ENCODE measurements around the gene GMIP. TPM values are rescaled to one million over a fixed set of nuclear protein-coding genes. Genes with fewer than 3 reads are reported as not detected.

The GMIP gene
- total RNA-seq, 3 donors from 2014 or later (not counting 1 experiment from before 2014, with no cell fraction given), result 134 to 188 (median 150) TPM

DNA sequence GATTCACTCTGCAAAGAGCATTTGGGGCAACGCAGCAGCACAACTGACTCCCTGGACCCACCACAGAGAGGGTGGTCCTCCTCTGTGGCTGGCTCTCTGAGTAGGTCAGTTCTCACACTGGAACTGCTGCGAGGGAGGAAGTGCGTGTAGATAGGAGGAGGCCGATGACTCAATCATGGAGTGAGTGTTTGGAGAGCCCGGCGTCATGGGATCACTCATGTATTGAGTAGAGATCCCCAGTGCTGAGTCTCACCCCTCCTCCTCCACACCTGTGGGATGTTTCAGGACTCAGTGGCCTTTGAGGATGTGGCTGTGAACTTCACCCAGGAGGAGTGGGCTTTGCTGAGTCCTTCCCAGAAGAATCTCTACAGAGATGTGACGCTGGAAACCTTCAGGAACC, 34.1 kb upstream of the GMIP start:
- no peak overlapping the region for H3K4me3 Mint-ChIP-seq
- ATAC-seq (no peak), DNase-seq (no peak)
- Histone ChIP-seq H3K27me3 (ENCODE audit: control insufficient read depth, insufficient read depth, low read length) (no peaks in the 10 kb centered on the region), H3K36me3 (ENCODE audit: control insufficient read depth, insufficient read depth, low read length) (peaks cover 75% of the 10 kb centered on the region), H3K4me3 (ENCODE audit: low read length) (no peak overlapping the region), H3K27ac (ENCODE audit: low read length) (no peak overlapping the region), H3K9me3 (ENCODE audit: control insufficient read depth, insufficient read depth, low read length) (peaks cover 68% of the 10 kb centered on the region), H3K4me1 (ENCODE audit: control insufficient read depth, insufficient read depth, low read length) (peaks cover 4% of the 10 kb centered on the region)
- peak overlapping the region; percentile 58 to 60 for H3K27ac Mint-ChIP-seq
- intact Hi-C loops (cut with micrococcal nuclease), result no loop called here
- peaks cover 48% of the 10 kb centered on the region for H3K36me3 Mint-ChIP-seq
- WGBS (ENCODE audit: insufficient coverage), result 100% methylated on average over 5 of the region's 7 CpGs
- no peaks in the 10 kb centered on the region for H3K9me3 Mint-ChIP-seq
- TF ChIP-seq, protein P1, sequence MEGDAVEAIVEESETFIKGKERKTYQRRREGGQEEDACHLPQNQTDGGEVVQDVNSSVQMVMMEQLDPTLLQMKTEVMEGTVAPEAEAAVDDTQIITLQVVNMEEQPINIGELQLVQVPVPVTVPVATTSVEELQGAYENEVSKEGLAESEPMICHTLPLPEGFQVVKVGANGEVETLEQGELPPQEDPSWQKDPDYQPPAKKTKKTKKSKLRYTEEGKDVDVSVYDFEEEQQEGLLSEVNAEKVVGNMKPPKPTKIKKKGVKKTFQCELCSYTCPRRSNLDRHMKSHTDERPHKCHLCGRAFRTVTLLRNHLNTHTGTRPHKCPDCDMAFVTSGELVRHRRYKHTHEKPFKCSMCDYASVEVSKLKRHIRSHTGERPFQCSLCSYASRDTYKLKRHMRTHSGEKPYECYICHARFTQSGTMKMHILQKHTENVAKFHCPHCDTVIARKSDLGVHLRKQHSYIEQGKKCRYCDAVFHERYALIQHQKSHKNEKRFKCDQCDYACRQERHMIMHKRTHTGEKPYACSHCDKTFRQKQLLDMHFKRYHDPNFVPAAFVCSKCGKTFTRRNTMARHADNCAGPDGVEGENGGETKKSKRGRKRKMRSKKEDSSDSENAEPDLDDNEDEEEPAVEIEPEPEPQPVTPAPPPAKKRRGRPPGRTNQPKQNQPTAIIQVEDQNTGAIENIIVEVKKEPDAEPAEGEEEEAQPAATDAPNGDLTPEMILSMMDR (IDR thresholded peaks at IDR 0.05), result no peak
- peaks cover 23 to 24% of the 10 kb centered on the region in 2 donors for H3K4me1 Mint-ChIP-seq
- H3K27me3 Mint-ChIP-seq (ENCODE audit: low read depth in 2 of 2), result no peaks in the 10 kb centered on the region

GRCh38 chr19:19674315-19674714, 30.9 kb upstream of the GMIP start:
- Histone ChIP-seq H3K36me3 (ENCODE audit: control insufficient read depth, insufficient read depth, low read length) (peaks cover 61% of the 10 kb centered on the region), H3K27ac (ENCODE audit: low read length) (no peak overlapping the region), H3K27me3 (ENCODE audit: control insufficient read depth, insufficient read depth, low read length) (no peaks in the 10 kb centered on the region), H3K4me1 (ENCODE audit: control insufficient read depth, insufficient read depth, low read length) (peaks cover 29% of the 10 kb centered on the region), H3K9me3 (ENCODE audit: control insufficient read depth, insufficient read depth, low read length) (peaks cover 48% of the 10 kb centered on the region), H3K4me3 (ENCODE audit: low read length) (no peak overlapping the region)
- H3K9me3 Mint-ChIP-seq, result no peaks in the 10 kb centered on the region
- DNase-seq (no peak), ATAC-seq (no peak)
- 99% methylated on average over 6 of the region's 6 CpGs for WGBS (ENCODE audit: insufficient coverage)
- intact Hi-C loops (cut with micrococcal nuclease), result no loop called here
- peak overlapping the region in 1 of 2 donors; percentile 60 for H3K27ac Mint-ChIP-seq
- H3K4me3 Mint-ChIP-seq, result no peak overlapping the region
- no peaks in the 10 kb centered on the region for H3K27me3 Mint-ChIP-seq (ENCODE audit: low read depth in 2 of 2)
- peaks cover 40% of the 10 kb centered on the region for H3K36me3 Mint-ChIP-seq
- peaks cover 31 to 41% of the 10 kb centered on the region in 2 donors for H3K4me1 Mint-ChIP-seq
- TF ChIP-seq, protein P1 (IDR thresholded peaks at IDR 0.05), result no peak

GRCh38 chr19:19672816-19673215, 29.4 kb upstream of the GMIP start:
- Histone ChIP-seq H3K4me3 (ENCODE audit: low read length) (no peak overlapping the region), H3K27ac (ENCODE audit: low read length) (no peak overlapping the region), H3K9me3 (ENCODE audit: control insufficient read depth, insufficient read depth, low read length) (peaks cover 33% of the 10 kb centered on the region), H3K4me1 (ENCODE audit: control insufficient read depth, insufficient read depth, low read length) (peaks cover 36% of the 10 kb centered on the region), H3K27me3 (ENCODE audit: control insufficient read depth, insufficient read depth, low read length) (no peaks in the 10 kb centered on the region), H3K36me3 (ENCODE audit: control insufficient read depth, insufficient read depth, low read length) (peaks cover 46% of the 10 kb centered on the region)
- TF ChIP-seq, protein P1 (IDR thresholded peaks at IDR 0.05), result no peak
- Mint-ChIP-seq H3K27ac (no peak overlapping the region), H3K27me3 (ENCODE audit: low read depth in 2 of 2) (no peaks in the 10 kb centered on the region), H3K4me3 (peak overlapping the region; percentile 17), H3K36me3 (peaks cover 30% of the 10 kb centered on the region), H3K4me1 (peaks cover 34 to 46% of the 10 kb centered on the region in 2 donors), H3K9me3 (no peaks in the 10 kb centered on the region)
- 93% methylated on average over 3 of the region's 3 CpGs for WGBS (ENCODE audit: insufficient coverage)
- intact Hi-C loops (cut with micrococcal nuclease), result no loop called here
- no peak for ATAC-seq
- DNase-seq, result no peak

DNA sequence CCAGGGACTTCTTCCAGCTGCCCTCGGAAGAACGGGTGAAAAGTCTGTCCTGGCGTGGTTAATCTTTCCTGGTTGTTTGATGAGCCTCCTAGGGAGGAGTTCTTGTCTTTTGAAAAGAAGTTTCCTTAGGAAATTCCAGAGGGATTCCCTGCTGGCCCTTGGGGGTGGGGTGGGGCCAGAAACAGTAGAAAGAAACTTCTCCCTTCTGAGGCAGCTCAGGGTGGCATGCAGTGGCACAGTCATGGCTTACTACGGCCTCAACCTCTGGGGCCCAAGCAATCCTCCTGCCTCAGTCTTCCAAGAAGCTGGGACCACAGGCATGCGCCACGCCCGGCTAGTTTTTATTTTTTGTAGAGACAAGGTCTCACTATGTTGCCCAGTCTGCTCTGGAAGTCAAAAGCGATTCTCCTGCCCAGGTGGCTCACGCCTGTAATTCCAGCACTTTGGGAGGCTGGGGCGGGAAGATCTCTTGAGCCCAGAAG, 26.7 kb upstream of the GMIP start:
- Mint-ChIP-seq H3K9me3 (no peaks in the 10 kb centered on the region), H3K27me3 (ENCODE audit: low read depth in 2 of 2) (no peaks in the 10 kb centered on the region), H3K4me1 (peaks cover 21 to 25% of the 10 kb centered on the region in 2 donors), H3K36me3 (peaks cover 7% of the 10 kb centered on the region), H3K27ac (peak overlapping the region; percentile 95 to 97), H3K4me3 (peak overlapping the region; percentile 97)
- H3K27ac ChIP-seq (ENCODE audit: low read length), result no peak overlapping the region
- no peaks in the 10 kb centered on the region for H3K27me3 ChIP-seq (ENCODE audit: control insufficient read depth, insufficient read depth, low read length)
- TF ChIP-seq, protein P1 (IDR thresholded peaks at IDR 0.05), result no peak
- ATAC-seq (no peak), DNase-seq (no peak)
- peak overlapping the region; percentile 97 for H3K4me3 ChIP-seq (ENCODE audit: low read length)
- peaks cover 29% of the 10 kb centered on the region for H3K9me3 ChIP-seq (ENCODE audit: control insufficient read depth, insufficient read depth, low read length)
- WGBS (ENCODE audit: insufficient coverage), result 91% methylated on average over 9 of the region's 10 CpGs
- intact Hi-C loops (cut with micrococcal nuclease), result no loop called here
- H3K36me3 ChIP-seq (ENCODE audit: control insufficient read depth, insufficient read depth, low read length), result peaks cover 22% of the 10 kb centered on the region
- peaks cover 55% of the 10 kb centered on the region for H3K4me1 ChIP-seq (ENCODE audit: control insufficient read depth, insufficient read depth, low read length)

Data from natural killer cell (primary cell).